ENCODE results near the gene TFF1.

DNA sequence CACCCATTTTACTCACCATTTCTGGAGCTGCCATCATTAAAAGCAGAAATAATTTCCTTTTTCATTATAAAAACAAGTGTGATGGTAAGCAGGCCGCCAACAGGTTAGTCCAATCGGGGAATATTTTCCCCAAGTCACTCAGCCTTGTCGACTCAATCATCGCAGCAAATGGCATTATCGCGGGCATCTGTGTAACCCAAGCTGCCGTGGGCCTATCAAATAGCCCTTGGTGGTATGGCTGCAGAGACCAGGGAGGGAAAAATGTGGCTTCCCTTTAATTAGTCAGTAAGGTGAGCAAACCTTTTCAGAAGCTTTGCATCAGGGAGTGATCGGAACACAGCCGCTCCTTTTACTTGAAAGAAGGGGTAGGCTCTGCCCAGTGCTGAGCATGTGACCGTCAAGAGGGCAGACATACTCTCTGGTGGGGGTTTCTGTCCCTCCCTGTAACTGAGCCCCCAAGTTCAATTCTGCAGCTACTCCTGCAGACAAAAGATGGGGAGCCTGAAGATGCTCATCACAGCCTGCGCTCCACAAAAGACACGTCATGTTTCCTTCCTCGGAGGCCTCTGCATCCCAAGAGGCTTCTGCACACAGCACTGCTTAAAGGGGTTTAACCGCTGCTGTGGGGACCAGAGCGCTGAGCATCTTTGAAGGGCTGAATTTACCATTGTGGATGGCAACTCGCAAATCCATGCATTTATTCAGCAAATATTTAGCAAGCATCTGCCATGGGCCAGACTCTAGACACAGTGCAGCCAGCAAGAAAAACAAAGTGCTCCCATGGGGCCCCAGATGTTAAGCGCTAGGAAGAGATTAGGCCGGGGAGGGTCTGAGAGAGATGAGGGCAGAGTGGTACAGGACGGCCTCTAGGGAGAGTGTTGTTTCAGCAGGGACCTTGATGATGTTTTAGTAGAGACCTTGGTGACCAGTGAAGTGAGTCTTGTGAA lies 30.7 kb upstream of the TFF1 start:
- TF ChIP-seq, protein P1, sequence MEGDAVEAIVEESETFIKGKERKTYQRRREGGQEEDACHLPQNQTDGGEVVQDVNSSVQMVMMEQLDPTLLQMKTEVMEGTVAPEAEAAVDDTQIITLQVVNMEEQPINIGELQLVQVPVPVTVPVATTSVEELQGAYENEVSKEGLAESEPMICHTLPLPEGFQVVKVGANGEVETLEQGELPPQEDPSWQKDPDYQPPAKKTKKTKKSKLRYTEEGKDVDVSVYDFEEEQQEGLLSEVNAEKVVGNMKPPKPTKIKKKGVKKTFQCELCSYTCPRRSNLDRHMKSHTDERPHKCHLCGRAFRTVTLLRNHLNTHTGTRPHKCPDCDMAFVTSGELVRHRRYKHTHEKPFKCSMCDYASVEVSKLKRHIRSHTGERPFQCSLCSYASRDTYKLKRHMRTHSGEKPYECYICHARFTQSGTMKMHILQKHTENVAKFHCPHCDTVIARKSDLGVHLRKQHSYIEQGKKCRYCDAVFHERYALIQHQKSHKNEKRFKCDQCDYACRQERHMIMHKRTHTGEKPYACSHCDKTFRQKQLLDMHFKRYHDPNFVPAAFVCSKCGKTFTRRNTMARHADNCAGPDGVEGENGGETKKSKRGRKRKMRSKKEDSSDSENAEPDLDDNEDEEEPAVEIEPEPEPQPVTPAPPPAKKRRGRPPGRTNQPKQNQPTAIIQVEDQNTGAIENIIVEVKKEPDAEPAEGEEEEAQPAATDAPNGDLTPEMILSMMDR (IDR thresholded peaks at IDR 0.05), result no peak
- TF ChIP-seq POLR2A (IDR thresholded peaks at IDR 0.05), result no peak
